Measurements from ENCODE around the gene IFT27.

- TF ChIP-seq CTCF (IDR thresholded peaks at IDR 0.05) (no peak), POLR2A (IDR thresholded peaks at IDR 0.05) (no peak), POLR2AphosphoS5 (IDR thresholded peaks at IDR 0.05) (no peak)
Measured at GRCh38 chr22:36790648-36791047, 14.7 kb upstream of the IFT27 start.

Measured in transverse colon (tissue), 4 donors.